Neural cell (in vitro differentiated cells): ENCODE data around the gene AP3S2. TPM values are rescaled to one million over a fixed set of nuclear protein-coding genes. Genes with fewer than 3 reads are reported as not detected.

ENCODE experiments used
- H2AFZ ChIP-seq: fragments of 200-600, 300-800 bp; sonication (generic), shearing (Covaris generic); 2 replicates; pipeline ENCODE4 v1.6.0; 2014; ENCODE audit warnings: low read depth, mild to moderate bottlenecking, antibody characterized with exemption, low read length, moderate library complexity
- H3F3A ChIP-seq: fragments of 200-600 bp; shearing (Covaris generic); 2 replicates; pipeline ENCODE4 v1.6.1; 2016; ENCODE audit warnings: mild to moderate bottlenecking, moderate library complexity, mixed read lengths, antibody characterized with exemption, low read length; ENCODE audit not compliant: insufficient read depth, poor library complexity, severe bottlenecking
- H3K27ac ChIP-seq: fragments of 200-600, 300-800 bp; sonication (generic), shearing (Covaris generic); 2 replicates; pipeline ENCODE4 v1.5.1; 2014; ENCODE audit warnings: mild to moderate bottlenecking, low read length, moderate library complexity
- H3K27me3 ChIP-seq: fragments of 300-800, 200-600 bp; sonication (generic), shearing (Covaris generic); 2 replicates; pipeline ENCODE4 v1.6.0; 2014; ENCODE audit warnings: mild to moderate bottlenecking, low read depth, low read length, moderate library complexity; ENCODE audit not compliant: insufficient read depth
- H3K36me3 ChIP-seq: fragments of 300-800, 200-600 bp; sonication (generic), shearing (Covaris generic); 2 replicates; pipeline ENCODE4 v1.5.1; 2014; ENCODE audit warnings: mild to moderate bottlenecking, antibody characterized with exemption, low read length, moderate library complexity; ENCODE audit not compliant: insufficient read depth
- H3K4me2 ChIP-seq: fragments of 300-800, 200-600 bp; sonication (generic), shearing (Covaris generic); 2 replicates; pipeline ENCODE4 v1.6.0; 2014; ENCODE audit warnings: mild to moderate bottlenecking, low read length
- H3K4me3 ChIP-seq: fragments of 300-800, 200-600 bp; sonication (generic), shearing (Covaris generic); 2 replicates; pipeline ENCODE4 v1.5.1; 2014; ENCODE audit warnings: mild to moderate bottlenecking, low read length, moderate library complexity
- H3K79me2 ChIP-seq: fragments of 200-600 bp; shearing (Covaris generic); replicated peaks from 2 replicates; pipeline ENCODE4 v1.6.0; 2014; ENCODE audit warnings: mild to moderate bottlenecking, low read length, moderate library complexity; ENCODE audit not compliant: insufficient read depth
- H3K9ac ChIP-seq: fragments of 300-800, 200-600 bp; sonication (generic), shearing (Covaris generic); 2 replicates; pipeline ENCODE4 v1.6.1; 2016; ENCODE audit warnings: mild to moderate bottlenecking, low read length, mixed read lengths
- H3K9me2 ChIP-seq: fragments of 200-600 bp; shearing (Covaris generic); 2 replicates; pipeline ENCODE4 v1.6.1; 2016; ENCODE audit warnings: mild to moderate bottlenecking, low read length, mixed read lengths; ENCODE audit not compliant: insufficient read depth
- H3K9me3 ChIP-seq: fragments of 200-600, 300-800 bp; sonication (generic), shearing (Covaris generic); 2 replicates; pipeline ENCODE4 v1.6.1; 2016; ENCODE audit warnings: mild to moderate bottlenecking, mixed run types, low read length, moderate library complexity, mixed read lengths
- H4K20me1 ChIP-seq: fragments of 200-600 bp; shearing (Covaris generic); 2 replicates; pipeline ENCODE4 v1.6.1; 2016; ENCODE audit warnings: mild to moderate bottlenecking, mixed run types; ENCODE audit not compliant: insufficient read depth
- CTCF ChIP-seq: fragments of 450-650 bp; IDR thresholded peaks from 2 replicates; pipeline ENCODE4 v1.5.1; 2014; ENCODE audit warnings: antibody characterized with exemption, mild to moderate bottlenecking, moderate library complexity; ENCODE audit not compliant: poor library complexity, severe bottlenecking
- EP300 ChIP-seq: fragments of 450-650 bp; conservative IDR thresholded peaks from 2 replicates; pipeline ENCODE4 v1.6.1; 2014; ENCODE audit warnings: antibody characterized with exemption, mild to moderate bottlenecking, moderate library complexity; ENCODE audit not compliant: poor library complexity, severe bottlenecking
- EZH2 ChIP-seq: fragments of 200-600, 300-800 bp; shearing (Covaris generic), sonication (generic); IDR thresholded peaks from 2 replicates; pipeline ENCODE4 v1.6.1; 2014; ENCODE audit warnings: antibody characterized with exemption, low read length, borderline replicate concordance, mild to moderate bottlenecking; ENCODE audit not compliant: insufficient read depth, poor library complexity, severe bottlenecking
- MXI1 ChIP-seq: fragments of 450-650 bp; conservative IDR thresholded peaks from 2 replicates; pipeline ENCODE4 v1.6.1; 2014; ENCODE audit warnings: antibody characterized with exemption, mild to moderate bottlenecking; ENCODE audit not compliant: poor library complexity, severe bottlenecking
- POLR2AphosphoS5 ChIP-seq: IDR thresholded peaks from 2 replicates; pipeline ENCODE4 v1.6.1; 2012
- RAD21 ChIP-seq: fragments of 450-650 bp; conservative IDR thresholded peaks from 2 replicates; pipeline ENCODE4 v1.6.1; 2014; ENCODE audit warnings: antibody characterized with exemption, mild to moderate bottlenecking, moderate library complexity
- SMC3 ChIP-seq: fragments of 450-650 bp; conservative IDR thresholded peaks from 2 replicates; pipeline ENCODE4 v1.6.1; 2014; ENCODE audit warnings: antibody characterized with exemption, mild to moderate bottlenecking, moderate library complexity; ENCODE audit not compliant: poor library complexity
- TAF1 ChIP-seq: IDR thresholded peaks from 2 replicates; pipeline ENCODE4 v1.6.1; 2012; ENCODE audit warnings: low read depth
- polyA plus RNA-seq: library from polyadenylated mRNA; depleted of rRNA; stranded (reverse); fragments of >200 nt; gene quantifications from 2 replicates; pipeline ENCODE4 v1.2.3, GENCODE V29; 2014
- TF ChIP-seq, protein P1 (sequence below): IDR thresholded peaks from 2 replicates; pipeline ENCODE4 v1.6.1; 2012; ENCODE audit warnings: borderline replicate concordance

Gene AP3S2
- polyA plus RNA-seq, 1 donor from 2014 or later = 47.6 TPM

DNA sequence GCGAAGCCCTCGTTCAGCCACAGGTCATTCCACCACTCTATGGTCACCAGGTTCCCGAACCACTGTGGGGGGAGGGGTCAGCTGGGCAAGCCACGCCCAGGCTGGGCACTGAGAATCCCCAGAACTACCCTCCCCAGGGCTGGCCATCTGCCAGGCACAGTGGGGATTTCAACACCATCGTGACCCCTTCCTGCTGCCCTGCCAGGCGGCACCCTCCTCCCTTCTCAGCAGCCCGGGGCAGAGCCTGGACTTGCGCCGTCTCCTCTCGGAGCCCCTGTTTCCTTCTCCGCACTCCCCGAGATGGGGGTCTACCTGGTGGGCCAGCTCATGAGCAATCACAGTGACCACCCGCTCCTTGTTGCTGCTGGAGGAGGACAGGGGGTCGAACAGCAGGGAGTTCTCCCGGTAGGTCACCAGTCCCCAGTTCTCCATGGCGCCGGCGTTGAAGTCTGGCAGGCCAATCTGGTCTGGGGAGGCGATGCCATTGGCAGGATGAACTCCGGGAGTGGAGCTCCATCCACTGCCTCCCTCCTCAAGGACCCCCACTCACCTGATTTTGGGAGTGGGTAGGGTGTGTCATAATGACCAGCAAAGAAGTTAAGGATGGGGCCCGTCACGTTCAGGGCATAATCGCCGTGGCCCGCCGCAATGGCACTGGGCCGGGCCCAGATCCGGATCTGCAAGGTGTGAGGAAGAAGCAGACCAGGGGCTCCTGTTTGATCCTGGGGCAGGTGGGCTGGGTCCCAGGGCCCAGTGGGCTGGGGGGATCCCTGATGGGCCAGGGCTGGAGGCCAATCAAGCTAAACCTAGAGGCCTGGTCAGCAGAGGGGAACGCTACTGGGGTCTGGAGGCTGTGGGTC lies 89.6 kb downstream of the AP3S2 start:
- Histone ChIP-seq H2AFZ (no peak overlapping the region), H3K4me2 (no peak overlapping the region), H3K27ac (no peak overlapping the region), H3K9me2 (no peaks in the 10 kb centered on the region), H3K27me3 (no peaks in the 10 kb centered on the region), H3K79me2 (no peaks in the 10 kb centered on the region), H3K36me3 (no peaks in the 10 kb centered on the region), H4K20me1 (no peaks in the 10 kb centered on the region), H3F3A (no peaks in the 10 kb centered on the region), H3K4me3 (no peak overlapping the region), H3K9ac (no peak overlapping the region), H3K9me3 (no peaks in the 10 kb centered on the region)
- no peak for TF ChIP-seq SMC3
- TF ChIP-seq, protein P1, sequence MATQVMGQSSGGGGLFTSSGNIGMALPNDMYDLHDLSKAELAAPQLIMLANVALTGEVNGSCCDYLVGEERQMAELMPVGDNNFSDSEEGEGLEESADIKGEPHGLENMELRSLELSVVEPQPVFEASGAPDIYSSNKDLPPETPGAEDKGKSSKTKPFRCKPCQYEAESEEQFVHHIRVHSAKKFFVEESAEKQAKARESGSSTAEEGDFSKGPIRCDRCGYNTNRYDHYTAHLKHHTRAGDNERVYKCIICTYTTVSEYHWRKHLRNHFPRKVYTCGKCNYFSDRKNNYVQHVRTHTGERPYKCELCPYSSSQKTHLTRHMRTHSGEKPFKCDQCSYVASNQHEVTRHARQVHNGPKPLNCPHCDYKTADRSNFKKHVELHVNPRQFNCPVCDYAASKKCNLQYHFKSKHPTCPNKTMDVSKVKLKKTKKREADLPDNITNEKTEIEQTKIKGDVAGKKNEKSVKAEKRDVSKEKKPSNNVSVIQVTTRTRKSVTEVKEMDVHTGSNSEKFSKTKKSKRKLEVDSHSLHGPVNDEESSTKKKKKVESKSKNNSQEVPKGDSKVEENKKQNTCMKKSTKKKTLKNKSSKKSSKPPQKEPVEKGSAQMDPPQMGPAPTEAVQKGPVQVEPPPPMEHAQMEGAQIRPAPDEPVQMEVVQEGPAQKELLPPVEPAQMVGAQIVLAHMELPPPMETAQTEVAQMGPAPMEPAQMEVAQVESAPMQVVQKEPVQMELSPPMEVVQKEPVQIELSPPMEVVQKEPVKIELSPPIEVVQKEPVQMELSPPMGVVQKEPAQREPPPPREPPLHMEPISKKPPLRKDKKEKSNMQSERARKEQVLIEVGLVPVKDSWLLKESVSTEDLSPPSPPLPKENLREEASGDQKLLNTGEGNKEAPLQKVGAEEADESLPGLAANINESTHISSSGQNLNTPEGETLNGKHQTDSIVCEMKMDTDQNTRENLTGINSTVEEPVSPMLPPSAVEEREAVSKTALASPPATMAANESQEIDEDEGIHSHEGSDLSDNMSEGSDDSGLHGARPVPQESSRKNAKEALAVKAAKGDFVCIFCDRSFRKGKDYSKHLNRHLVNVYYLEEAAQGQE = no peak
- no peak for TF ChIP-seq RAD21
- no peak for TF ChIP-seq CTCF
- no peak for TF ChIP-seq EP300
- TF ChIP-seq MXI1 = no peak
- no peak for TF ChIP-seq EZH2
- TF ChIP-seq POLR2AphosphoS5 = no peak
- no peak for TF ChIP-seq TAF1

DNA sequence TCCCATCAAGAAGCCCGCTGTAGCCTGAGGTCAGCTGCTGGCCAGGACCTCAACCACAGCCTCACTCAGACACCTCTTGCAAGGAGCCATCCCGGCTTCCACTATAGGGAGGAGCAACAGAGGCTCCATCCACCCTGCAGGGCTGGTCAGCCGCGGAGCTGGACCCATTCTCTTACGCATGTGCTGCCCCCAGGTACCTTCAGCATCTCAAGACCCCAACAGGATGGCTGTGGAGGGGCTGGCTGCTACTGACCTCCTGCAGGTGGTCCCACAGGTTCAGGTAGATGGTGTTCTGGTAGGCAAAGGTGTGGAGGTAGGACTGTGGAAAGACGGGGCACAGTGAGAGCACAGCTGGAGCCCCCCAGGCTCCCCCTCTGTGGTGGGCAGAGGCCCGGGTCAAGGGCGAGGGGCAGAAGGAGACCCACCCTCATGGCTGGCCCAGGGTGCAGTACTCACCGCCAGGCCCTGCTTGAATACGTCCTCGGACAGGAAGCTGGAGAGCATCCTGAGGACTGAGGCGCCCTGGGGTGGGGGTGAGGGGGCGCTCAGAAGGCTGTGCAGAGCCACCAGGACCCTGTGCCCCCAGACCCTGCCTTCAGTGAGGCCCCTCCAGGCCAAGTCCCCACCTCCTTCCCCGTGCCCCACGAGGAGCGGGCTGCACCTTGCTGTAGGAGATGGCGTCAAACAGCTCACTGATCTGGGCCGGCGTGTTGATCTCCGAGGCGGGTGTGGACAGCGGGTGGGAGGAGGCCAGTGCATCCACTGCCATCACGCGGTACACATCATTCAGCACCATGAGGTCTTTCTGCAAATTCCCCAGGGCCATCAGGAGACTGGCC lies 90.6 kb downstream of the AP3S2 start:
- TF ChIP-seq EP300 = no peak
- no peak for TF ChIP-seq TAF1
- TF ChIP-seq POLR2AphosphoS5 = no peak
- TF ChIP-seq EZH2 = no peak
- no peak for TF ChIP-seq SMC3
- no peak for TF ChIP-seq MXI1
- H3K9me2 ChIP-seq = no peaks in the 10 kb centered on the region
- H2AFZ ChIP-seq = no peak overlapping the region
- no peaks in the 10 kb centered on the region for H3F3A ChIP-seq
- H3K36me3 ChIP-seq = no peaks in the 10 kb centered on the region
- H3K27ac ChIP-seq = no peak overlapping the region
- H4K20me1 ChIP-seq = no peaks in the 10 kb centered on the region
- no peak overlapping the region for H3K9ac ChIP-seq
- no peaks in the 10 kb centered on the region for H3K9me3 ChIP-seq
- no peaks in the 10 kb centered on the region for H3K79me2 ChIP-seq
- no peak overlapping the region for H3K4me2 ChIP-seq
- H3K4me3 ChIP-seq = no peak overlapping the region
- no peaks in the 10 kb centered on the region for H3K27me3 ChIP-seq
